HG02885 (cell line): ENCODE results near the gene RPL19.

ENCODE experiments used
- ATAC-seq: cut with Tn5 transposase; IDR thresholded peaks from one replicate; pipeline ENCODE4 v1.9.1; 2021; ENCODE audit warnings: mild to moderate bottlenecking; ENCODE audit not compliant: unreplicated experiment, poor library complexity

RPL19 gene

GRCh38 chr17:39222151-39222550 is 22.1 kb downstream of the RPL19 start:
- no peak for ATAC-seq

DNA sequence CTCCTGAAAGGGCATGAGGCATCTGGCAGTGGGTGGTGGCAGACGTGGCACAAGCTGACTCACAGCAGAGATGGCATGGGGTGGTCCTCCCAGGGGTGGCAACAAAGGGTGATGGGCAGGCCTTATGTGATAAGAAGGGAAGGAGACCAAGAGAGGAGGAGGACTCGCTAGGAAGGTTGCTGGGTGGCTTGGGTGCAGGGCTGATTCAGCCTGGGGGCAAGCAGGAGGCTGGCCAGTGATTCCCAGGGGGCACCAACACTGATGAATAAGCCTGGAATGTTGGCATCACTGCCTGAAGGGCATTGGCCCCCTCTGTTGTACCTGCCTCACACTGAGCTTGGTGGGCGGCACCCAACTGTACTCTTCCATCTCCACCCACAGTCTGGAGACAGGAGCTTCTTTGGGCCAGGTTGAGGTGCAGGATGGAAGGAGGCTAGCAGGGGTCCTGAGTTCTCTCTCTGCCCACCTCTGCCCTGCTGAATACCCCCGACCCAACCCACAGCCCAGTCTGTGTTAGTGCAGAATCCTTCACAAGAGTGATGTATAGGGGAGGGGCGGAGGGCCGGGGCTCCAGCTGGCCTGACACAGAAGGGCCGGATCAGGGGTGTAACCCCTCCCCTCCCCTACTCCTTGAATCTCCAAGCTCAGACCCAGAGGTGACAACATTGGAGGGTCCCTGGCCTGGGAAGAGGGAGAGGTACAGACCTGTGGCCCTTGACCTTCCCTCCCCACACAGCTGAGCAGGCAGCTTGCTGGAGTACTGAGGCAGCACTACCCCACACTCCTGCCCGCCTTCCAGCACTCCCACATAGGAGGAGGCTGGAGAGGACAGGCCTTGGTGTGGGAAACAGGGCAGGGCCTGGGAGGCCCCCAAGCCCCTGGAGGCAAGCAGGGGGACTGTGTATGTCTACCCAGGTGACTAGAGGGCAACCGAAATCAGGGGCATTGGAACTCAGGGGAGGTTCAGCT is 23.1 kb downstream of the RPL19 start:
- no peak for ATAC-seq

- no peak for ATAC-seq
These were observed 24.1 kb downstream of the RPL19 start for GRCh38 chr17:39223907-39224777.

- no peak for ATAC-seq
These were observed 24.8 kb downstream of the RPL19 start for GRCh38 chr17:39224778-39225307.

GRCh38 chr17:39225308-39225958 is 25.4 kb downstream of the RPL19 start, which contains the start of gene STAC2:
STAC2 (minus strand) TSS chr17:39225945; CDS start chr17:39225502, 443 bp downstream.
- ATAC-seq: no peak

GRCh38 chr17:39225959-39226683 is 26.0 kb downstream of the RPL19 start:
- no peak for ATAC-seq

GRCh38 chr17:39227364-39227919 is 27.4 kb downstream of the RPL19 start:
- no peak for ATAC-seq

GRCh38 chr17:39229274-39229913 is 29.3 kb downstream of the RPL19 start:
- ATAC-seq: no peak

DNA sequence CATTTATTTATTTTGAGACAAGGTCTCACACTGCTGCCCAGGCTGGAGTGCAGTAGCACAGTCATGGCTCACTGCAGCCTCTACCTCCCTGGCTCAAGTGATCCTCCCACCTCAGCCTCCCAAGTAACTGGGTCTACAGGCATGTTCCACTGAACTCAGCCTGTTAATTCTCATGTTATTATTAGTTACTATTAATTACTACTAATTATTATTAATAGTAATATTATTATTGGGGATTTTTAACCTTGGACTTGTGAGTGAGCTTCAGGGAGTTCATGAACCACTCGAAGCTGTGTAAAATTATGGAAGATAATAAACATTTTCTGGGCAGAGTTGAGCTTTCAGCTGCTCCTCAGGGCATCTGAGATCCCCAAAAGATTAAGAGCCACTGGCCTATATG is 30.3 kb downstream of the RPL19 start:
- ATAC-seq: no peak

DNA sequence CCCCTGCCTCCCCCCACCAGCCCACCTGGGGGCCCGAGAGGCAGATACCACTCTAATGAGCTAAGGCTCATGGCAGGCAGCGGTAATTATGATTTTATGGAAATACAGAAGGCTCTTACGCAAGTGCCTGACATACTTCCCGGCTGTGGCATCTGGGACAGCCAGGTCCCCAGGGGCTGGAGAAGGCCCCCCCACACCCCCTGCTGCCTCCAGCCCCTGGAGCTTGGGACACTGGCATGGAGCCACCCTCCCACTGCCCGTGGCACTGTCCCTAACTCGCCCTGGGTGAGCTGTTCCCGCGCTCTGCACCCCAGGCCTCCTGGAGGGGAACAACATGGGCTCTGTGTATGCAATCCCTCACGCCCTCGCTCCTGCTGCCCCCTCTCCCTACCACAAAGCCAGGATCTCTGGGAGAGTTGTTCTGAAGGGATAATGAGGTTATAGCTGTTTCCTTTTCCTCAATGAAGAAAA is 31.0 kb downstream of the RPL19 start:
- no peak for ATAC-seq

DNA sequence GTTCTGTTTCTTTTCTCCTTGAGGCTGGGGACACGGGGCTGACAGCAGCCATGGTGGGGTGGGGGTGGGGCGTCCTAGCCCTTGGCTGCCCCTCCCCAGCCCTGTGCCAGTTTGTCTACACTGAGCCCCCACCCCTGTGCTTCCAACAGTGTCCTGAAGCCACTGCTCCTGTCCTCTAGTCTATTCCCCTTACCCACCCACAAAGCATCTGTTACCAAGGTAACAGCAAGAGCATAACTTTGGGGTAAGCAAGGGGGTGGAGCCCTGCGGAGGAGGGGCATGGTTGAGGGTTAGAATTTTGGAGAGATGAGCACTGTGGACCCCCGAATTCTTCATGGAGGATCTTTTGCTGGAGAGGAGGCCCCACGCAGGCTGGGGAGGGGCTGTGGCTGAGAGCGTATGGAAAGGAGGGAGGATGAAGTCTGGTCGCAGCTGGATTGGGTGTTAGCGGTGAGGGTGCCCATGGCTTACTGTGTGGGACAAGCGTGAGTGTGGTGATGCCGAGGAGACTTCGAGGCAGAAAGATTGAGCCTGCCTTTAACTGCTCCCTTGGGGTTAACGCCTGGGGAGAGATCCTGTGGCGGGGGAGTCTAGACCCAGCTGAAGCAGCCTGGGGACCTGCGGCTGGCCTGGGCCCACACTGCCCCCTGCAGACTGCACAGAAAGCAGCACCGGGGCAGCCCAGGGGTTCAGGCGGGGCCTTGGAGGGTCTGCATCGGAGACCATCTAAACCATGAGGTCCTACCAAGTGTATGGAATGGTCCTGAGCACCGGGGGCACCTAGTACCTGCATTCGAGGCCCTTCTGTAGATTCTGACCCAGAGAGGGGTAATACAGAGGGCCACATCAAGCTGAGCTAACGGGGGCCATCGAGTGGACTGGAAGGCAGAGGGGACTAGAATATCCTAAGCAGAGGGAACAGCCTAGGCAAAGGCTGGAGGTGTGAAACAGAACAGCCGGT is 31.8 kb downstream of the RPL19 start:
- no peak for ATAC-seq

GRCh38 chr17:39235555-39236449 is 35.7 kb downstream of the RPL19 start:
- no peak for ATAC-seq

DNA sequence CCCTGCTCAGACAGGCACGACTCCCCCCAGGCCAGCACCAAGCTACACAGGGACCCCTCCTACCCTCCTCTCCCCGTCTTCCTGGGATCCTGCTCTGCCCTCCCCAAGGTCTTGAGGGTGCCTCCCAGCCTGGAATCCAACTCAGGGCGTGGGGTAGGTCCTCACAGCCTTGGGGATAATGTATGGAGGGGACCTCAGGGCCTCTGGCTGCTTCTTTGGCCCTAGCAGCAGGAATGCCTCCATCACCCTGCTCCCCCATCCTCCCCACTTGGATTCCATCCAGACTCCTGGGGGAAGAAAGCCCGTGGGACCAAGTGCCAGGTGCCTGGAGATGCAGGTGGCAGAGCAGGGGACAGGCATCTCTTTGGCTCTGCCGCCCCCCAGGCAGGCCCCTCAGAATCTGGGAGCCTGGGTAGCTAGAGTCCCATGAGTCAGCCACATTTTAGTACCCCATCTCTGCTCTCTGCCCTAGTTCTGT is 36.4 kb downstream of the RPL19 start:
- no peak for ATAC-seq

DNA sequence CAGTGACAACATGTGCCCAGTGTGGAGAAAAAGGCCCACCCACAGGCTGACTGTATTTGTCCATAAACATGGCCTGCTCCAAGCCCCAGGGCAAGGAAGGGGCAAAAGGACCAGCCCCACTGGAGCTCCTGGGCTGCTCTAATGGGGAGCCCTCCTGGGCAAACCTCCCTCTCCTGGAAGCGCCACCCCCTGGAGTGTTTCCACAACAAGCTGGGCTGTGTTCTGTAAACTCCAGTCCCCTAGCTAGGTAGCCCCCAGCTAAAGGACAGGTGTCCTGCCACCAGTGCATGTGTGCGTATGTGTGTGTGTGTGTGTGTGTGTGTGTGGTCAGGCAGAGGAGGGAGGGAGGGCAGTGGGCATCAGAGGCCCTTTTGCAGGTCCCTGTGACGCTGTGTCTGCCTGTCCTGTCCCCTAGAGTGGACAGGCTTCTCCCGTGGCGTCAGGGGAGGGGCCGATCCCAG is 36.9 kb downstream of the RPL19 start:
- no peak for ATAC-seq

GRCh38 chr17:39237586-39237985 is 37.5 kb downstream of the RPL19 start:
- no peak for ATAC-seq

GRCh38 chr17:39238311-39238972 is 38.4 kb downstream of the RPL19 start:
- no peak for ATAC-seq
